Body of pancreas (tissue), 4 donors: ENCODE results near the gene NDUFAF5.

Experiments used
- CTCF ChIP-seq, 7 experiments: fragments of 450-650 bp in 4 of 7; fragments of 200-600 bp in 3 of 7; sonication (generic) in 3 of 7; IDR thresholded peaks; one replicate each; pipeline ENCODE4 v1.5.1; 2016 to 2019; ENCODE audit warnings: antibody characterized with exemption in 7 of 7
- POLR2A ChIP-seq, 3 donors: fragments of 450-650 bp; IDR thresholded peaks; one replicate each; pipeline ENCODE4 v1.6.1; 2016; ENCODE audit warnings: antibody characterized with exemption in 3 of 3, mild to moderate bottlenecking in 2 of 3

GRCh38 chr20:13841206-13841605, 56.4 kb downstream of the NDUFAF5 start:
- TF ChIP-seq POLR2A (IDR thresholded peaks at IDR 0.05), result no peak
- no peak for TF ChIP-seq CTCF (IDR thresholded peaks at IDR 0.05)
